ENCODE measurements around the gene MYO9B. TPM values are rescaled to one million over a fixed set of nuclear protein-coding genes. Genes with fewer than 3 reads are reported as not detected.

The MYO9B gene
- total and polyA plus RNA-seq, 9 of the 15 experiments (the other 6 are each of a cell fraction or from before 2014, with no cell fraction given), result 2.4 to 77.6 (median 23.0) TPM

DNA sequence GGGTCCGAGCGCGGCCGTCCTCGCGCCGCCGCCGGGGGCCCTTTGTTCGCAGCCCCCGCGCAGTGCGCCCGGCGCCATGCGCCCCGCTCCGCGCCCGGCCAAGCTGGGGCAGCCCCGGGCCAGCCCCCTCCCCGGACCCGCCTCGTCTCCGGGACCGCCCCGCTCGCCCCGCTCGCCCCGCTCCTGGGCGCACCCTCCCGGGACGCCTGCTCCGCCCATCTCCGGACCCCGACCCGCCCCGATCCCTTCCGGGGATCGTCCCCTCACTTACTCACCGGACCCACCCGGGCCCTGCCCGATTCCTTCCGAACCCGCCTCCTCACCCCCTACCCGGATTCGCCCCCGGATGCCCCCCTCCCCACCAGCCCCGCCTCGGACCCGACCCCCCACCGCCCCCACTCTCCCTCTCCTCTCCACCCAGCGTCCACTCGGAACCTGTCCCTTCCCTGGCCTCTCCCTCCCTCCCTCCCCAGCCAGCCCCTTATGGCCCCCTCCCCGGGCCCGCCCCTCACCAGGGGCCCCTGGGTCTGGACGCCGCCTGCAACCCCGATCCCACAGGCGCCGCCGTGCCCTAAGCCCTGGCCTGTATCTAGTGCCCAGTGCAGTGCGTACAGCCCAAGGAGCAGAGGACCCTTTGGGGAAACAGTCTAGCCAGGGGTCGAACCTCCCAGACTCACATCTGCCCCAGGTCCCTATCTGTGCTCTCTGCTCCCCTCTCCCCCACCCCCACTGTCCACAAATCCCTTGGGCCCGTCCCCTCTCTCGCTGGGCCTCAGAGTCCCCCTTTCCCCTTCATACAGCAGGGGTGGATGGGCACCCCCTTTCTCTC lies 48.7 kb upstream of the MYO9B start, which contains the start of gene CPAMD8:
Gene CPAMD8 (minus strand): TSS at position 105 of the 829 bp plus-strand sequence. CDS start 168 bp downstream, outside the sequence.
- in situ Hi-C loops (cut with MboI), result no loop called here
- H3K79me2 ChIP-seq (ENCODE audit: control insufficient read depth, insufficient read depth, low read length), result no peaks in the 10 kb centered on the region
- no peaks in the 10 kb centered on the region for H3K9me3 ChIP-seq (replicated peaks; ENCODE audit: control insufficient read depth, insufficient read depth, low read depth, low read length)
- ChIA-PET CTCF (ENCODE audit: low intra/inter-chr PET ratio) (no interaction called here), POLR2A (no interaction called here)
- no peaks in the 10 kb centered on the region for H3K9me1 ChIP-seq (ENCODE audit: control insufficient read depth, insufficient read depth, low read length)
- TF ChIP-seq SAFB (IDR thresholded peaks at IDR 0.05; ENCODE audit: borderline replicate concordance, low read depth, low read length), result no peak
- TF ChIP-seq, protein P1, sequence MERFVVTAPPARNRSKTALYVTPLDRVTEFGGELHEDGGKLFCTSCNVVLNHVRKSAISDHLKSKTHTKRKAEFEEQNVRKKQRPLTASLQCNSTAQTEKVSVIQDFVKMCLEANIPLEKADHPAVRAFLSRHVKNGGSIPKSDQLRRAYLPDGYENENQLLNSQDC (CRISPR knock-in tag; IDR thresholded peaks at IDR 0.05), result no peak
- no peak for TF ChIP-seq PHF21A (IDR thresholded peaks at IDR 0.05; ENCODE audit: borderline replicate concordance, low read depth)
- TF ChIP-seq, protein P2, sequence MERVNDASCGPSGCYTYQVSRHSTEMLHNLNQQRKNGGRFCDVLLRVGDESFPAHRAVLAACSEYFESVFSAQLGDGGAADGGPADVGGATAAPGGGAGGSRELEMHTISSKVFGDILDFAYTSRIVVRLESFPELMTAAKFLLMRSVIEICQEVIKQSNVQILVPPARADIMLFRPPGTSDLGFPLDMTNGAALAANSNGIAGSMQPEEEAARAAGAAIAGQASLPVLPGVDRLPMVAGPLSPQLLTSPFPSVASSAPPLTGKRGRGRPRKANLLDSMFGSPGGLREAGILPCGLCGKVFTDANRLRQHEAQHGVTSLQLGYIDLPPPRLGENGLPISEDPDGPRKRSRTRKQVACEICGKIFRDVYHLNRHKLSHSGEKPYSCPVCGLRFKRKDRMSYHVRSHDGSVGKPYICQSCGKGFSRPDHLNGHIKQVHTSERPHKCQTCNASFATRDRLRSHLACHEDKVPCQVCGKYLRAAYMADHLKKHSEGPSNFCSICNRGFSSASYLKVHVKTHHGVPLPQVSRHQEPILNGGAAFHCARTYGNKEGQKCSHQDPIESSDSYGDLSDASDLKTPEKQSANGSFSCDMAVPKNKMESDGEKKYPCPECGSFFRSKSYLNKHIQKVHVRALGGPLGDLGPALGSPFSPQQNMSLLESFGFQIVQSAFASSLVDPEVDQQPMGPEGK (CRISPR knock-in tag; IDR thresholded peaks at IDR 0.05; ENCODE audit: borderline replicate concordance), result no peak
- TF ChIP-seq, protein P3, sequence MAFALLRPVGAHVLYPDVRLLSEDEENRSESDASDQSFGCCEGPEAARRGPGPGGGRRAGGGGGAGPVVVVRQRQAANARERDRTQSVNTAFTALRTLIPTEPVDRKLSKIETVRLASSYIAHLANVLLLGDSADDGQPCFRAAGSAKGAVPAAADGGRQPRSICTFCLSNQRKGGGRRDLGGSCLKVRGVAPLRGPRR (CRISPR knock-in tag; IDR thresholded peaks at IDR 0.05), result no peak
- TF ChIP-seq POLR2B (IDR thresholded peaks at IDR 0.05; ENCODE audit: low read depth, partially characterized antibody), result no peak
- no peak for TF ChIP-seq ZNF224 (CRISPR knock-in tag; IDR thresholded peaks at IDR 0.05)
- no peak for TF ChIP-seq ZNF12 (CRISPR knock-in tag; IDR thresholded peaks at IDR 0.05)
- no peak for TF ChIP-seq ZNF699 (CRISPR knock-in tag; IDR thresholded peaks at IDR 0.05; ENCODE audit: insufficient replicate concordance)
- TF ChIP-seq HNRNPK (IDR thresholded peaks at IDR 0.05; ENCODE audit: low read depth, low read length, poor library complexity, severe bottlenecking), result no peak
- no peak for TF ChIP-seq CAMTA2 (CRISPR knock-in tag; conservative IDR thresholded peaks at IDR 0.05)
- TF ChIP-seq PHTF2 (CRISPR knock-in tag; IDR thresholded peaks at IDR 0.05), result no peak
- TF ChIP-seq, protein P4, sequence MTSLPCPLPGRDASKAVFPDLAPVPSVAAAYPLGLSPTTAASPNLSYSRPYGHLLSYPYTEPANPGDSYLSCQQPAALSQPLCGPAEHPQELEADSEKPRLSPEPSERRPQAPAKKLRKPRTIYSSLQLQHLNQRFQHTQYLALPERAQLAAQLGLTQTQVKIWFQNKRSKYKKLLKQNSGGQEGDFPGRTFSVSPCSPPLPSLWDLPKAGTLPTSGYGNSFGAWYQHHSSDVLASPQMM (CRISPR knock-in tag; IDR thresholded peaks at IDR 0.05), result no peak
- TF ChIP-seq, protein P5, sequence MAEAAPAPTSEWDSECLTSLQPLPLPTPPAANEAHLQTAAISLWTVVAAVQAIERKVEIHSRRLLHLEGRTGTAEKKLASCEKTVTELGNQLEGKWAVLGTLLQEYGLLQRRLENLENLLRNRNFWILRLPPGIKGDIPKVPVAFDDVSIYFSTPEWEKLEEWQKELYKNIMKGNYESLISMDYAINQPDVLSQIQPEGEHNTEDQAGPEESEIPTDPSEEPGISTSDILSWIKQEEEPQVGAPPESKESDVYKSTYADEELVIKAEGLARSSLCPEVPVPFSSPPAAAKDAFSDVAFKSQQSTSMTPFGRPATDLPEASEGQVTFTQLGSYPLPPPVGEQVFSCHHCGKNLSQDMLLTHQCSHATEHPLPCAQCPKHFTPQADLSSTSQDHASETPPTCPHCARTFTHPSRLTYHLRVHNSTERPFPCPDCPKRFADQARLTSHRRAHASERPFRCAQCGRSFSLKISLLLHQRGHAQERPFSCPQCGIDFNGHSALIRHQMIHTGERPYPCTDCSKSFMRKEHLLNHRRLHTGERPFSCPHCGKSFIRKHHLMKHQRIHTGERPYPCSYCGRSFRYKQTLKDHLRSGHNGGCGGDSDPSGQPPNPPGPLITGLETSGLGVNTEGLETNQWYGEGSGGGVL (CRISPR knock-in tag; IDR thresholded peaks at IDR 0.05), result no peak
- no peak within 1 kb of the TSS for H2AFZ ChIP-seq (ENCODE audit: low read depth, low read length)
- H3K4me2 ChIP-seq (ENCODE audit: insufficient read depth, low read length), result no peak within 1 kb of the TSS
- no TSS peak for BruUV-seq (replicated peaks)
- FAIRE-seq (no peak), DNase-seq (ENCODE audit: extremely low read depth in 1 of 4, low spot score in 3 of 4) (no peak), ATAC-seq (no peak)
- H3K27me3 ChIP-seq (ENCODE audit: control insufficient read depth in 2 of 2, insufficient read depth in 2 of 2, low read length in 2 of 2), result peaks cover 19 to 41% of the 10 kb centered on the region in 2 experiments; a peak in 4 of 5 replicates
- no peak within 1 kb of the TSS for H3K27ac ChIP-seq (ENCODE audit: extremely low read depth, low read depth, low read length)
- 14% methylated on average over 17 of the region's 67 CpGs for WGBS (ENCODE audit: insufficient coverage, low coverage, missing lambda C conversion rate)
- intact Hi-C loops (cut with micrococcal nuclease), result no loop called here
- H3K9ac ChIP-seq (ENCODE audit: insufficient read depth in 1 of 2, low read depth in 2 of 2, low read length in 2 of 2), result no peak within 1 kb of the TSS
- no peak within 1 kb of the TSS for H3K4me3 ChIP-seq
- H3K4me1 ChIP-seq (replicated peaks in 1 of 2; ENCODE audit: control insufficient read depth in 2 of 2, insufficient read depth in 2 of 2, low read length in 2 of 2), result peaks cover 0 to 3% of the 10 kb centered on the region in 2 experiments; a peak in 2 of 5 replicates
- H3K36me3 ChIP-seq (ENCODE audit: control insufficient read depth, insufficient read depth, low read length), result no peaks in the 10 kb centered on the region
- H4K20me1 ChIP-seq (replicated peaks; ENCODE audit: control insufficient read depth, insufficient read depth, low read length), result no peaks in the 10 kb centered on the region; the same call in 1 of the 2 replicates
